Choroid plexus epithelial cell (primary cell): ENCODE data around the gene SGSH.

Experiments used
- DNase-seq: peaks from one replicate; pipeline ENCODE4 v3.0.0-alpha.2; 2010; ENCODE audit warnings: low read depth
- H3K4me3 ChIP-seq: 2 replicates; pipeline ENCODE4 v1.5.1; 2011; ENCODE audit warnings: low read depth, mild to moderate bottlenecking, control low read depth, low read length, moderate library complexity
- CTCF ChIP-seq: conservative IDR thresholded peaks from 2 replicates; pipeline ENCODE4 v1.5.1; 2011; ENCODE audit warnings: low read depth, mild to moderate bottlenecking, control low read depth, inconsistent platforms, low read length, moderate library complexity

SGSH gene

DNA sequence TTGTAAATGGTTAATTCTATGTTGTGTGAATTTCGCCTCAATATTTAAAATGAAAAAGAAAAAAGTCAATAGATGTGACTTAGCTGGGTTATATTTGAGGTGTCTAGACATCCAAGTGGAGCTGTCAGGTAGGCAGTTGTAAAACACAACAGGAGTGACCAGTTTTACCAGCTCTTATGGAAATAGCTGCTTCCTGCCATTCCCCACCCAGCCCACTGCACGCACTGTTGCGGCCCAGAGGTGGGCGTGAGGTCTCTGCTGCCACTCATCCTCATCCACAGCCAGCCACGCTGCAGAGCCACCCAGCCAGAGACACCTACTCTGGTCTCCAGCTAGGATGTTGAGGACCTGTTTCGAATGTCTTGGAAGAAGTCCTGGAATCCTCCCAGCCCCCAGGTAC, 53.7 kb downstream of the SGSH start:
- no peak for TF ChIP-seq CTCF
- no peak overlapping the region for H3K4me3 ChIP-seq
- DNase-seq = no peak

- no peak overlapping the region for H3K4me3 ChIP-seq
- TF ChIP-seq CTCF = no peak
Measured at GRCh38 chr17:80164185-80164584, 55.9 kb downstream of the SGSH start.

GRCh38 chr17:80163336-80163735, 56.8 kb downstream of the SGSH start:
- H3K4me3 ChIP-seq = no peak overlapping the region
- peak; percentile 48 for DNase-seq
- no peak for TF ChIP-seq CTCF

More at GRCh38 chr17:80164185-80164584, 55.9 kb downstream of the SGSH start:
- DNase-seq = no peak

- DNase-seq = no peak
- no peak for TF ChIP-seq CTCF
- no peak overlapping the region for H3K4me3 ChIP-seq
Measured at GRCh38 chr17:80160536-80160935, 59.6 kb downstream of the SGSH start.
